ENCODE data around the gene NEK8. TPM values are rescaled to one million over a fixed set of nuclear protein-coding genes. Genes with fewer than 3 reads are reported as not detected.

Gene NEK8
- total and polyA plus RNA-seq, 7 donors, result 0.16 to 6.3 (median 1.6) TPM

DNA sequence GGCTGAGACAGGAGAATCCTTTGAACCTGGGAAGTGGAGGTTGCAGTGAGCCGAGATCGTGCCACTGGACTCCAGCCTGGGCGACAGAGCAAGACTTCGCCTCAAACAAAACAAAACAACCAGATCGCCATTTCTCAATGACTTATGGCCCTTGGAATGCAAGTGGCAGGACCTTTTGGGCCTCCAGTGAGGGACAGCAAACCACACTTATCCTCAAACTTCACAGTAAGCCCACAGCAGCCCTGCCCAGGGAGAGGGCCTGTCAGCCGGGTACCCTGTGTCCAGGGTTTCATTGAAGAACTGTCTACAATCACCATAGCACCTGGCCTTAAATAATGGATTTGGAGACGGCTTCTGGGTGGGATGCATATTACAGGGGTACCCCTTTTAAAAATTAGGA is 26.9 kb downstream of the NEK8 start:
- Histone ChIP-seq H3K27ac (no peak overlapping the region), H3K27me3 (no peaks in the 10 kb centered on the region), H3K4me3 (no peak overlapping the region), H3K36me3 (peaks cover 0 to 36% (median 12%) of the 10 kb centered on the region in 4 donors), H3K9me3 (no peaks in the 10 kb centered on the region), H3K4me1 (peaks cover 0 to under 1% (median 0%) of the 10 kb centered on the region in 4 donors)
- intact Hi-C loops (cut with DNase I), result no loop called here
- WGBS, 2 donors, result 90 to 94% methylated on average over 7 of the region's 7 CpGs
- DNase-seq, result no peak
- no peak for TF ChIP-seq EP300 (IDR thresholded peaks at IDR 0.05)
- no peak for TF ChIP-seq POLR2A (IDR thresholded peaks at IDR 0.05)
- TF ChIP-seq POLR2AphosphoS5 (IDR thresholded peaks at IDR 0.05), result no peak
- TF ChIP-seq, protein P1, sequence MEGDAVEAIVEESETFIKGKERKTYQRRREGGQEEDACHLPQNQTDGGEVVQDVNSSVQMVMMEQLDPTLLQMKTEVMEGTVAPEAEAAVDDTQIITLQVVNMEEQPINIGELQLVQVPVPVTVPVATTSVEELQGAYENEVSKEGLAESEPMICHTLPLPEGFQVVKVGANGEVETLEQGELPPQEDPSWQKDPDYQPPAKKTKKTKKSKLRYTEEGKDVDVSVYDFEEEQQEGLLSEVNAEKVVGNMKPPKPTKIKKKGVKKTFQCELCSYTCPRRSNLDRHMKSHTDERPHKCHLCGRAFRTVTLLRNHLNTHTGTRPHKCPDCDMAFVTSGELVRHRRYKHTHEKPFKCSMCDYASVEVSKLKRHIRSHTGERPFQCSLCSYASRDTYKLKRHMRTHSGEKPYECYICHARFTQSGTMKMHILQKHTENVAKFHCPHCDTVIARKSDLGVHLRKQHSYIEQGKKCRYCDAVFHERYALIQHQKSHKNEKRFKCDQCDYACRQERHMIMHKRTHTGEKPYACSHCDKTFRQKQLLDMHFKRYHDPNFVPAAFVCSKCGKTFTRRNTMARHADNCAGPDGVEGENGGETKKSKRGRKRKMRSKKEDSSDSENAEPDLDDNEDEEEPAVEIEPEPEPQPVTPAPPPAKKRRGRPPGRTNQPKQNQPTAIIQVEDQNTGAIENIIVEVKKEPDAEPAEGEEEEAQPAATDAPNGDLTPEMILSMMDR (IDR thresholded peaks at IDR 0.05), result no peak

DNA sequence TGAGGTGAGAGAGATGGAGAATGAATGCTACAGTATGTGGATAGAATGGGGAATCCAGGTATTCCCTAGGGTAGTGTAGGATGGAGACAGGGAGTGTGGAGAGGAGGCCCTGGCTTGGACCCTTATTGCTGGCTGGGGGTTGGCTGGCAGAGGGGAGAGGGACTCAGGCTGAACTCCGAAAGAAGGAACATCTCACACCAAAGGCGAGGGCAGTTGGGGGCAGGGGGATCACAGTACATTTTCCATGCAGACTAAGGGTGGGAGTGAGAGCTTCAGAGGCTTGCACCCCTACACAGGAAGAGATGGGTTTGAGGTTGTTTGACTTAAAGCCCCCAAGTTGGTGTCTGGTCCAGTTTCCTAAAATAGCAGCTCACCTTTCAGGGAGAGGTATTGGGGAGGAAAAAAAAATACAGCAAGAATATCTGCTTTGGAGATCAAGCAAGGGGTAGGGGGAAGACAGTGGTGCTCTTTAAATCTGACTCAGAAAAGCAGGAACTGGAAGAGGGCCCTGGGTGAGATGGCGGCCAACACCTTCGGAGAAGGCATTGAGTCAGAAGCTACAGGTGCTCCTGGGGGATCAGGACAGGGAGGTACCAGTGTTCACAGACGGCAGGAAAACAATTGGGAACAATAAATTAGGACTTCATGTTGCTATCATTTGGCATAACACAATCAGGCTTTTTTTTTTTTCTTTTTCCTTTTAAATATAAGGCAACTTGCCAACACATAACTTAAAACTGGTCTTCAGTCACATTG is 27.6 kb downstream of the NEK8 start:
- H3K27ac ChIP-seq, result no peak overlapping the region
- 83 to 92% methylated on average over 5 of the region's 5 CpGs for WGBS, 2 donors
- H3K4me1 ChIP-seq, result peaks cover 0 to 6% (median under 1%) of the 10 kb centered on the region in 4 donors
- H3K27me3 ChIP-seq, result no peaks in the 10 kb centered on the region
- intact Hi-C loops (cut with DNase I), result no loop called here
- no peaks in the 10 kb centered on the region for H3K9me3 ChIP-seq
- H3K36me3 ChIP-seq, result peaks cover 0 to 36% (median 12%) of the 10 kb centered on the region in 4 donors
- H3K4me3 ChIP-seq, result no peak overlapping the region
- TF ChIP-seq, protein P1 (IDR thresholded peaks at IDR 0.05), result no peak
- TF ChIP-seq EP300 (IDR thresholded peaks at IDR 0.05) (no peak), POLR2A (IDR thresholded peaks at IDR 0.05) (no peak), POLR2AphosphoS5 (IDR thresholded peaks at IDR 0.05) (no peak)
- DNase-seq, result no peak

DNA sequence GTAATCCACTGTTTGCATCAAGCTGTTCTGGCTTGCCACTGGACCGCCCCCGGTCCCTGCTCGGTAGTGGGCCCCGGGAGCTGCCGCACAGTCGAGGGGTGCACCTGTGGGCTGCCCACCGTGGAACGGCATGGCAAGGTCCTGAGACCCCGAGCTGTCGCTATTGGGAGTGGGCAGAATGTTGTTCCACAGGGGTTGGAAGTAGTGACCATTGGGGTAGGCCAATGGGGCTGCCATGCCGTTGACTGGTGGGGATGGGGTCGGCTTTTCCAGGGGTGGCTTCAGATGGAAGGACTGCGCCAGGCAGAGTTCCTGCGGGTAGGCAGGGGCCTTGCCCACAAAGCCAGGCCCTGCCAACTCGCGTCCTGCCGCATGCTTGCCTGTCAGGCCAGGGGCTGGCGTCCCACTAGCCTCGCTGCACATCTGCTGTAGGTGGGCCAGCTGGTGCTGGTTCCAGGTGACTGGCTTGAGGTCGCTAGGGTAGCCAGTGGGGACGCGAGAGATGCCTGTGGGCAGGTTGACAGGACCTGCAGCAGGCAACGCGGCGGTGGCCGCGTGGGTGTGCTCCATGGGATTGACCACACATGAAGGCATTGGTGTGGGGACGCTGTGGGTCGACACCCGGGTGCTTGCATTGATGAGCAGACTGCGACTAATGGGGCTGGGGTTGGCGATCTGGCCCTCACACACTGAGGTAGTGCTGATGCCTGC is 30.0 kb downstream of the NEK8 start:
- peaks cover 0 to 12% (median 4%) of the 10 kb centered on the region in 4 donors for H3K4me1 ChIP-seq
- intact Hi-C loops (cut with DNase I), result no loop called here
- TF ChIP-seq EP300 (IDR thresholded peaks at IDR 0.05) (no peak), POLR2A (IDR thresholded peaks at IDR 0.05) (no peak), POLR2AphosphoS5 (IDR thresholded peaks at IDR 0.05) (no peak)
- TF ChIP-seq, protein P1 (IDR thresholded peaks at IDR 0.05), result no peak
- H3K27ac ChIP-seq, result no peak overlapping the region
- H3K9me3 ChIP-seq, result no peaks in the 10 kb centered on the region
- no peak overlapping the region for H3K4me3 ChIP-seq
- peak; percentile 64 for DNase-seq
- peaks cover 0 to 36% (median 12%) of the 10 kb centered on the region in 4 donors for H3K36me3 ChIP-seq
- 96 to 97% methylated on average over 32 of the region's 32 CpGs for WGBS, 2 donors
- H3K27me3 ChIP-seq, result no peaks in the 10 kb centered on the region

DNA sequence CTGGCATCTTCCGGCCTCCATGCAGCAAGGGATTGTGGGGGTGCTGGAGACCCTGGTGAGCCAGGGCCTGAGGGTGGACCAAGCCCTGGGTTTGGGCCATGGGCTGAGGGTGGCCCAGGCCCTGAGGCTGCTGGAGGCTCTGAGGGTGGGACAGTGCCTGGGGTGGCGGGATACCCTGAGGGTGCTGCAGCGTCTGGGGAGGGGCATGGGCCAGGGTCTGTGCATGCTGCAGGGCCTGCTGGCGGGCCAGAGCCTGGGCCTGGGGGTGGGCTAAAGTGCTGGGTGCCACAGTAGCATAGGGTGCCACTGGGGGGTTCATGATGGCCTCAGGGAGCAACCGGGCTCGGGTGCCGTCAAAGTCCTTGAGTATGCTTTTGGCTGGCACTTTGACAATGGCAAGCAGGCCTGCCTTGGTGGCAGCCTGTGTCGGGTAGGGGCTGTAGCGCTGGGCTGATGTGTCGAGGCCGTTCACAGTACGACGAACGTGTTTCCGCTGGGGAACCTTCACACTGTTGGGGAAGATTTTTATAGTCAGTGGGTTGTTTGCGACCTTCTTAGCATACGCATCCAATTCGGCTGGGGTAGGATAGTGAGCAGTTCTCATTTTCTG is 30.8 kb downstream of the NEK8 start:
- Histone ChIP-seq H3K36me3 (peaks cover 0 to 36% (median 12%) of the 10 kb centered on the region in 4 donors), H3K9me3 (no peaks in the 10 kb centered on the region), H3K4me3 (no peak overlapping the region), H3K27me3 (no peaks in the 10 kb centered on the region), H3K4me1 (peaks cover 0 to 18% (median 6%) of the 10 kb centered on the region in 4 donors), H3K27ac (no peak overlapping the region)
- WGBS, 2 donors, result 93 to 96% methylated on average over 18 of the region's 18 CpGs
- intact Hi-C loops (cut with DNase I), result no loop called here
- TF ChIP-seq EP300 (IDR thresholded peaks at IDR 0.05), result no peak
- no peak for TF ChIP-seq POLR2A (IDR thresholded peaks at IDR 0.05)
- TF ChIP-seq POLR2AphosphoS5 (IDR thresholded peaks at IDR 0.05), result no peak
- TF ChIP-seq, protein P1 (IDR thresholded peaks at IDR 0.05), result no peak
- peak; percentile 57 for DNase-seq
